Astrocyte (in vitro differentiated cells and primary cell): Measurements from ENCODE around the gene SALL2.

Experiments used
- CTCF ChIP-seq: IDR thresholded peaks from 2 replicates; pipeline ENCODE4 v1.5.1; 2011; ENCODE audit warnings: low read depth, mild to moderate bottlenecking, inconsistent platforms, low read length, moderate library complexity; ENCODE audit not compliant: insufficient read depth
- EZH2 ChIP-seq: IDR thresholded peaks from 2 replicates; pipeline ENCODE4 v1.6.1; 2012; ENCODE audit warnings: mild to moderate bottlenecking, low read length, inconsistent platforms; ENCODE audit not compliant: insufficient read depth

DNA sequence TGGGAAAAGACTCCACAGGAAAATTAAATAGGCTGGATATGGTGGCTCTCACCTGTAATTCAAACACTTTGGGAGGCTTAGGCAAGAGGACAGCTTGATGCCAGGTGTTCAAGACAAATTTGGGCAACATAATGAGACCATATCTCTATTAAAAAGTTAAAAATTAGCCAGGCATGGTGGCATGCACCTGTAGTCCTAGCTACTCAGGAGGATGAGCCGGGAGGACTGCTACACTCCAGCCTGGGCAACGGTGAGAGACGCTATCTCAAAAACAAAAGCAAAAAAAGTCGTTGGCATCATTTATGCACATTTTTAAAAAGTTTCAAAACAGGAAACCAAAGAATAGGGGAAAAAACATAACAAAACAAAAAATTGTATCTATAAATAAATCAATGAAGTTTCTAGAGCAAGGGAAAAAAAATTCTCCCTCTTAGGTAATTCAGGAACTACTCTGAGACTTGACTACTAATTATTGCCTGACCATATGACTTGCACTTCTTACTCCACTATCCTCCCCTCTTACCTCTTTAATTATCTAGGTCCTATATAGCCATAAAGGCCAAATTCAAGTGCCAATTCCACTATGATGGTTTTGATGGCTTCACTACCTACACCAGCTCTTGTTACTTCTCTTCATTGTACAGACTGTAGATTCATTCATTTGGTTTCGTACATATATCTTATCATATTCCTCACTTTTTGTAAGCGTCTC lies 16.6 kb downstream of the SALL2 start:
- TF ChIP-seq CTCF (no peak), EZH2 (no peak)
